ENCODE results near the gene PIK3CG.
"Not testable (repeated sequence)": the region's sequence is repeated elsewhere in the genome, so short reads cannot be mapped to it uniquely, and the experiment has no call there.

Gene PIK3CG

DNA sequence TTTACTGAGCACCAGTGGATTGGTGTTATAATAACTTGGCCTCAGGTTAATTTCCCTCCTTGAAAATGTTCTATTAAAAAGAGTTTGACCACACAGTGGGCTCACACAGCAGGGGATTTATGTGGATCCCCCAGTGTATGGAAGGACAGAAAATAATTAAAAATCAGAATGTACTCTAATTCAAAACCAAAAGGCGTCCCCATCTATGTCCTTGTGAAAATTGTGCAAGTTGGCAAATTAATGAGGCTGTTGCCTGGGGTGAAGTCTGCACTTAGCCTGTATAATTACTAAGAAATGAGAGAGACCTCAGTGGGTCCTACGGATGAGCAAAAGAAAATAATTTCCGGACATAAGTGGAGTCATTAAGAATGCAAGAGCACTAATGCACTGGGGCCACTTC lies 31.1 kb downstream of the PIK3CG start:
- H3K4me3 ChIP-seq (ENCODE audit: low read depth, low read length) = no peak overlapping the region
- TF ChIP-seq, protein P1, sequence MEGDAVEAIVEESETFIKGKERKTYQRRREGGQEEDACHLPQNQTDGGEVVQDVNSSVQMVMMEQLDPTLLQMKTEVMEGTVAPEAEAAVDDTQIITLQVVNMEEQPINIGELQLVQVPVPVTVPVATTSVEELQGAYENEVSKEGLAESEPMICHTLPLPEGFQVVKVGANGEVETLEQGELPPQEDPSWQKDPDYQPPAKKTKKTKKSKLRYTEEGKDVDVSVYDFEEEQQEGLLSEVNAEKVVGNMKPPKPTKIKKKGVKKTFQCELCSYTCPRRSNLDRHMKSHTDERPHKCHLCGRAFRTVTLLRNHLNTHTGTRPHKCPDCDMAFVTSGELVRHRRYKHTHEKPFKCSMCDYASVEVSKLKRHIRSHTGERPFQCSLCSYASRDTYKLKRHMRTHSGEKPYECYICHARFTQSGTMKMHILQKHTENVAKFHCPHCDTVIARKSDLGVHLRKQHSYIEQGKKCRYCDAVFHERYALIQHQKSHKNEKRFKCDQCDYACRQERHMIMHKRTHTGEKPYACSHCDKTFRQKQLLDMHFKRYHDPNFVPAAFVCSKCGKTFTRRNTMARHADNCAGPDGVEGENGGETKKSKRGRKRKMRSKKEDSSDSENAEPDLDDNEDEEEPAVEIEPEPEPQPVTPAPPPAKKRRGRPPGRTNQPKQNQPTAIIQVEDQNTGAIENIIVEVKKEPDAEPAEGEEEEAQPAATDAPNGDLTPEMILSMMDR (conservative IDR thresholded peaks at IDR 0.05; ENCODE audit: low read depth, low read length) = no peak
- no peak for DNase-seq (ENCODE audit: low read depth)

GRCh38 chr7:106897553-106897952 lies 32.5 kb downstream of the PIK3CG start:
- H3K4me3 ChIP-seq (ENCODE audit: low read depth, low read length); DNase-seq (ENCODE audit: low read depth): not testable (repeated sequence)

GRCh38 chr7:106898967-106899366 lies 33.9 kb downstream of the PIK3CG start:
- not testable (repeated sequence) for H3K4me3 ChIP-seq (ENCODE audit: low read depth, low read length); DNase-seq (ENCODE audit: low read depth)

- no peak for DNase-seq (ENCODE audit: low read depth)
- no peak overlapping the region for H3K4me3 ChIP-seq (ENCODE audit: low read depth, low read length)
- TF ChIP-seq, protein P1 (conservative IDR thresholded peaks at IDR 0.05; ENCODE audit: low read depth, low read length) = no peak
Measured at GRCh38 chr7:106901828-106902441, 36.9 kb downstream of the PIK3CG start.

DNA sequence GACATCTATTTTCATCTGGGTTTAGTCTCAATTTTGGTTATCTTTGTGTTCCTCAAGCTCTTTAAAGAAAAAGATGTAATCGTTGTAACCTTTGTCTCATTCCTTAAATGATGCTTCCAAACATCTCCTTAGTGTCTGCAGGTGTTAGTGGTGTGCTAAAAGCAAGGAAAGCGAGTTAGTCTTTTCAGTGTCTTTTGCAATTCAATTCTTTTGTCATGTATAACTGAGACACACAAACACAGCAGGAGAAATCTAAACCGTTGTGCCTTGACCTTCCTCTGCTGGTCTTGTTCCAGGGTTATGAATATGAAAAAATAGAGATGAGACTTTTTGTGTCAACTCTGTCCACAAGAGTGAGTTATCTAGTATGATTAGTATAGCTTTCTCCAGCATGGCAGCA lies 40.7 kb downstream of the PIK3CG start:
- TF ChIP-seq, protein P1 (conservative IDR thresholded peaks at IDR 0.05; ENCODE audit: low read depth, low read length) = no peak
- H3K4me3 ChIP-seq (ENCODE audit: low read depth, low read length) = no peak overlapping the region
- DNase-seq (ENCODE audit: low read depth) = no peak

GRCh38 chr7:106911959-106912358 lies 46.9 kb downstream of the PIK3CG start:
- no peak for DNase-seq (ENCODE audit: low read depth)
- TF ChIP-seq, protein P1 (conservative IDR thresholded peaks at IDR 0.05; ENCODE audit: low read depth, low read length) = no peak
- H3K4me3 ChIP-seq (ENCODE audit: low read depth, low read length) = no peak overlapping the region

- TF ChIP-seq, protein P1 (conservative IDR thresholded peaks at IDR 0.05; ENCODE audit: low read depth, low read length) = no peak
- no peak for DNase-seq (ENCODE audit: low read depth)
- no peak overlapping the region for H3K4me3 ChIP-seq (ENCODE audit: low read depth, low read length)
Measured at GRCh38 chr7:106914018-106914607, 49.0 kb downstream of the PIK3CG start.

DNA sequence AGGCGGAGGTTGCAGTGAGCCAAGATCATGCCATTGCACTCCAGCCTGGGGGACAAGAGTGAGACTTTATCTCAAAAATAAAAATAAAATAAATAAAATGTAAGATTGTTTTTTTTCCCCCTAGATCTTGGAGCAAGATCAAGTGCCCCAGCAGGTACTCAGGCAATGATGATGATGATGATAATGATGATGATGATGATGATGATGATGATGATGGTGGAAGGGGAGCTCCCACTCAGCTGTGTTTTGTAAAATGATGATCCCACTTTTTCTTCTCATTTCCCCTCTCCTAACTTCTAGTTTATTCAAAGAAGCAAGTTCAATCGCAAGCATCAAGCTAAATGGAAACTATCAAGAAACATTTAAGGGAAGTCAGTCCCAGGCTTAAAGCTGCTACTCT lies 50.3 kb downstream of the PIK3CG start:
- no peak overlapping the region for H3K4me3 ChIP-seq (ENCODE audit: low read depth, low read length)
- TF ChIP-seq, protein P1 (conservative IDR thresholded peaks at IDR 0.05; ENCODE audit: low read depth, low read length) = no peak
- DNase-seq (ENCODE audit: low read depth) = no peak
